Urinary bladder (tissue), 4 donors: ENCODE results near the gene POMT2. TPM values are rescaled to one million over a fixed set of nuclear protein-coding genes. Genes with fewer than 3 reads are reported as not detected.

Source experiments
- DNase-seq: peaks from one replicate; pipeline ENCODE4 v3.0.0-alpha.2; 2015; ENCODE audit errors: extremely low spot score
- H3K27ac ChIP-seq: one replicate; pipeline ENCODE4 v1.5.1; 2013; ENCODE audit warnings: low read depth, mild to moderate bottlenecking, moderate library complexity
- H3K36me3 ChIP-seq: one replicate; pipeline ENCODE4 v1.6.1; 2013; ENCODE audit warnings: mild to moderate bottlenecking, moderate library complexity; ENCODE audit not compliant: insufficient read depth
- H3K4me1 ChIP-seq: one replicate; pipeline ENCODE4 v1.6.1; 2013; ENCODE audit warnings: mild to moderate bottlenecking, moderate library complexity; ENCODE audit not compliant: insufficient read depth
- H3K4me3 ChIP-seq: one replicate; pipeline ENCODE4 v1.5.1; 2013; ENCODE audit warnings: low read depth, low read length
- WGBS: extraction: QIAGEN DNeasy Blood & Tissue Kit; methylation state at CpG from one replicate; pipeline ENCODE4 v1.1.7; 2013; 5-methylcytosine and 5-hydroxymethylcytosine counted together
- polyA plus RNA-seq: library from polyadenylated mRNA; stranded (reverse); fragments of 200-250 nt; gene quantifications from one replicate; pipeline ENCODE4 v1.2.3, GENCODE V29; 2013
- total RNA-seq: library from RNA; depleted of rRNA; stranded (reverse); fragments of >200 nt; gene quantifications from one replicate; pipeline ENCODE4 v1.2.3, GENCODE V29; 2014
- donor health status: healthy with polysubstance abuse.
- donor health status: healthy.

The POMT2 gene
- total and polyA plus RNA-seq, 2 donors = 10.5 to 16.7 TPM

- DNase-seq = no peak
- 69% methylated on average over 2 of the region's 2 CpGs for WGBS
- Histone ChIP-seq H3K36me3 (no peaks in the 10 kb centered on the region), H3K27ac (no peak overlapping the region), H3K4me3 (no peak overlapping the region), H3K4me1 (no peaks in the 10 kb centered on the region)
These were observed 55.5 kb downstream of the POMT2 start for GRCh38 chr14:77265187-77265515.

- DNase-seq = no peak
- no peak overlapping the region for H3K27ac ChIP-seq
- no peaks in the 10 kb centered on the region for H3K4me1 ChIP-seq
- no peaks in the 10 kb centered on the region for H3K36me3 ChIP-seq
- whole genome bisulfite sequencing = 85% methylated on average over 16 of the region's 16 CpGs
- H3K4me3 ChIP-seq = no peak overlapping the region
These were observed 56.1 kb downstream of the POMT2 start for GRCh38 chr14:77264466-77265186.

- H3K27ac ChIP-seq = no peak overlapping the region
- peak; percentile 14 for DNase-seq
These were observed 60.1 kb downstream of the POMT2 start for GRCh38 chr14:77260631-77261030.

DNA sequence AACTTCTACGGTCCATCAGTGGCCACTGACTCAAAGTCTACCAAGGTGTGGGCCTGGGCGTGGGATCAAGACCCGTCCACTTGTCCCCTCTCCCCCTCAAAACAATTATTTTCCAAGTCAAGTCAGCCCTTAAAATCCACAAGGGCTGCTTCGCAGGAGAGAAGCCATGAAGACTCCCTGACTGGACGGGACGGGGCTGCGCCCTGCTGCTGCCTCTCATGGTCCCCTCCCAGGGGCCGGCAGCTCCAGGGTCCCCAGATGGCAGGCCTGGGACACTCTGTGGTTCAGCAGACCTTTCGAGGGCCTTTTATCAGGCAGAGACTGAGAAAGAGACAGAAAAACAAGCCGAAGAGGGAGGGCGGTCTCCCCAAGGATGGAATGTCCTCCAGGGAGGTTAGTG is 60.5 kb downstream of the POMT2 start:
- 86% methylated on average over 11 of the region's 11 CpGs for WGBS
- Histone ChIP-seq H3K4me3 (no peak overlapping the region), H3K36me3 (no peaks in the 10 kb centered on the region), H3K27ac (no peak overlapping the region), H3K4me1 (no peaks in the 10 kb centered on the region)
- no peak for DNase-seq

More at GRCh38 chr14:77260631-77261030, 60.1 kb downstream of the POMT2 start:
- Histone ChIP-seq H3K36me3 (no peaks in the 10 kb centered on the region), H3K4me3 (no peak overlapping the region), H3K4me1 (no peaks in the 10 kb centered on the region)
- WGBS = 38% methylated on average over 10 of the region's 10 CpGs

- no peak overlapping the region for H3K4me3 ChIP-seq
- H3K36me3 ChIP-seq = no peaks in the 10 kb centered on the region
- H3K27ac ChIP-seq = no peak overlapping the region
- WGBS = 50% methylated on average over 11 of the region's 11 CpGs
- DNase-seq = no peak
- no peaks in the 10 kb centered on the region for H3K4me1 ChIP-seq
These were observed 61.5 kb downstream of the POMT2 start for GRCh38 chr14:77259025-77259715.

DNA sequence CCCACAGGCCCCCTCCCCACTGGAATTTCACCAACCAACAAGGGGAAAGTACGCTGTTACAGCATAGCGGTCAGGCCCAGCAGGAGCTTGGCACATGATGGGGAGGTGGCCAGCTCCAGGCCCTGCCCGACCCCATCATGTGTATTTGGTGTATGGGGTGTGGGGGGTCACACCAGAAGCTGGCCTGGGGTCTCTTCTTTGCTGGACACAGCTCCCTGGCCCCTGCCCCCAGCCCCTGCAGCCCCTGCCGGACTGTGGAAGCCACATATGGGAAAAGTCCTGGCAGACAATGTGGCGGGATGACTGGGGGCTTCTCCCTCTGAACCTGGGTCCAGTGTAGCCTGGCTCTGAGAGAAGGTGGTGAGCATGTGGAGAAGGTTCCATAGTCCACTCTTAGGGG is 62.1 kb downstream of the POMT2 start:
- DNase-seq = no peak
- no peaks in the 10 kb centered on the region for H3K4me1 ChIP-seq
- WGBS = 91% methylated on average over 5 of the region's 5 CpGs
- no peaks in the 10 kb centered on the region for H3K36me3 ChIP-seq
- H3K4me3 ChIP-seq = no peak overlapping the region
- H3K27ac ChIP-seq = no peak overlapping the region

GRCh38 chr14:77257700-77258099 is 63.0 kb downstream of the POMT2 start:
- WGBS = 86% methylated on average over 10 of the region's 10 CpGs
- H3K36me3 ChIP-seq = no peaks in the 10 kb centered on the region
- no peak overlapping the region for H3K4me3 ChIP-seq
- no peak overlapping the region for H3K27ac ChIP-seq
- DNase-seq = no peak
- H3K4me1 ChIP-seq = no peaks in the 10 kb centered on the region

DNA sequence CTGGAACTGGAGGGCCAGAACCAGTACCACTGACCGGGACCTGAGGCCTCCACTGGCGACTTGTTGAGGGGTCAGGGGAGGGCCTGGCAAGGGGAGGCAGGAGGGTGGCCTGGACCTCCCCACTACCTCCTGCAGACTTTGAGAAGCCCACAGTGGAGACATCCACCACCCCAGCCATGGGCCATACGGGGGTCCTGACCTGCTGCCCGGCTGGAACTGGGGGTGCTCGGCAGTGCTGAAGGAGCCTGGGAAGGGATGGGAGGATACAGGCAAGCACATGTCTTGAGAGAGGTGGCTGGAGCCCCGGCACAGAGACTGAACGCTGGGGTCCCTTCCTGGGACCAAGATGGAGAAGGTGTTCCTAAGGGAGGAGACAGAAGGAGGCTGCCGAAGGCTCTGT is 64.0 kb downstream of the POMT2 start:
- WGBS = 94% methylated on average over 8 of the region's 8 CpGs
- H3K36me3 ChIP-seq = no peaks in the 10 kb centered on the region
- H3K4me3 ChIP-seq = no peak overlapping the region
- no peak for DNase-seq
- H3K27ac ChIP-seq = no peak overlapping the region
- no peaks in the 10 kb centered on the region for H3K4me1 ChIP-seq

- H3K4me1 ChIP-seq = no peaks in the 10 kb centered on the region
- WGBS = 74% methylated on average over 20 of the region's 20 CpGs
- H3K4me3 ChIP-seq = no peak overlapping the region
These were observed 67.1 kb downstream of the POMT2 start for GRCh38 chr14:77253333-77254190.

GRCh38 chr14:77251870-77252269 is 68.8 kb downstream of the POMT2 start:
- Histone ChIP-seq H3K4me1 (no peaks in the 10 kb centered on the region), H3K4me3 (no peak overlapping the region), H3K36me3 (no peaks in the 10 kb centered on the region), H3K27ac (no peak overlapping the region)
- 91% methylated on average over 11 of the region's 11 CpGs for WGBS
- no peak for DNase-seq

More at GRCh38 chr14:77253333-77254190, 67.1 kb downstream of the POMT2 start:
- no peaks in the 10 kb centered on the region for H3K36me3 ChIP-seq
- DNase-seq = no peak
- H3K27ac ChIP-seq = no peak overlapping the region

GRCh38 chr14:77250927-77251326 is 69.8 kb downstream of the POMT2 start:
- WGBS = 80% methylated on average over 6 of the region's 6 CpGs
- no peaks in the 10 kb centered on the region for H3K4me1 ChIP-seq

DNA sequence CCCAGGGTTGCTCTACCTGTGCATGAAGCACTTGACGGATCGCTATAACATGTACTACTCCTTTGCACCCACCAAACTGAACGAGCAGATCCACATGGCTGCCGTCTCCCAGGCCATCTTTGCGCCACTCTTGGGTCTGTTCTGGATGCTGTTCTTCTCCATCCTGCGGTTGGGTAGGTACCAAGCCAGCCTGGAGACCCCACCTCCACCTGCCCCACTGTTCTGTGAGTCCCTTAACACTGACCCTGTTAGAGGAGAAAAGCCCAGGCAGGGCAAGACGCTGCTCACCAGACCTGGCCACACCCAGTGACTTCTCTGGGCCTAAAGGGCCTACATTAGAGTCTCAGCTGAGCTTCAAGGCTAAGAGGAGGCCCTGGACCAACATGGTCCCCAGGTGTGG is 71.4 kb downstream of the POMT2 start:
- WGBS = 94% methylated on average over 7 of the region's 7 CpGs
- Histone ChIP-seq H3K4me1 (no peaks in the 10 kb centered on the region), H3K27ac (no peak overlapping the region), H3K4me3 (no peak overlapping the region), H3K36me3 (no peaks in the 10 kb centered on the region)
- DNase-seq = no peak

More at GRCh38 chr14:77250927-77251326, 69.8 kb downstream of the POMT2 start:
- Histone ChIP-seq H3K36me3 (no peaks in the 10 kb centered on the region), H3K27ac (no peak overlapping the region), H3K4me3 (no peak overlapping the region)
- no peak for DNase-seq

DNA sequence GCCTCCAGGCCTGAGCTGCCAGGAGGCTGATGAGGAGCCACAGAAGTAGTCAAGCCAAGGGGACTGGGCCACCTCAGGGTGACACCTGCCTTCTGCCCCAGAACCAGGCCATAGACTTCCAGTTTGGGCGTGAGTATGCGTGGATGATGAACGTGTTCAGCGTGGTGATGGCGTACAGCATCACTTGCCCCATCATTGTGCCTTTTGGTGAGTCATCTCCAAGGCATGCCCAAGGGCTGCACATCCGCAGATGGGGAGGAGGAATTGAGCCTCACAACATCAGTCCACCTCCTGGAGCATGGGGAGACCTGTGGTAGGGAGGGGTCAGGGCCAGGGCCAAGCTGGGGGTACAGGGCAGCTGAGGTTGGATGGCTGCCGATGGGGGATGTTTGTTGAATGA is 72.0 kb downstream of the POMT2 start:
- DNase-seq = no peak
- Histone ChIP-seq H3K4me1 (no peaks in the 10 kb centered on the region), H3K27ac (no peak overlapping the region), H3K4me3 (no peak overlapping the region), H3K36me3 (no peaks in the 10 kb centered on the region)
- WGBS = 93% methylated on average over 7 of the region's 7 CpGs

- no peaks in the 10 kb centered on the region for H3K36me3 ChIP-seq
- H3K27ac ChIP-seq = no peak overlapping the region
- WGBS = 81% methylated on average over 1 of the region's 1 CpG
- no peaks in the 10 kb centered on the region for H3K4me1 ChIP-seq
- H3K4me3 ChIP-seq = no peak overlapping the region
- no peak for DNase-seq
These were observed 73.9 kb downstream of the POMT2 start for GRCh38 chr14:77246784-77247183.
